SW480 (cell line): Measurements from ENCODE around the gene GNAI1.
A peak's percentile ranks its signal among the peaks of the same experiment; 100 is the strongest.

Experiments used
- DNase-seq: peaks from one replicate; pipeline ENCODE4 v3.0.0-alpha.2; 2016; ENCODE audit warnings: low spot score

GNAI1 gene

DNA sequence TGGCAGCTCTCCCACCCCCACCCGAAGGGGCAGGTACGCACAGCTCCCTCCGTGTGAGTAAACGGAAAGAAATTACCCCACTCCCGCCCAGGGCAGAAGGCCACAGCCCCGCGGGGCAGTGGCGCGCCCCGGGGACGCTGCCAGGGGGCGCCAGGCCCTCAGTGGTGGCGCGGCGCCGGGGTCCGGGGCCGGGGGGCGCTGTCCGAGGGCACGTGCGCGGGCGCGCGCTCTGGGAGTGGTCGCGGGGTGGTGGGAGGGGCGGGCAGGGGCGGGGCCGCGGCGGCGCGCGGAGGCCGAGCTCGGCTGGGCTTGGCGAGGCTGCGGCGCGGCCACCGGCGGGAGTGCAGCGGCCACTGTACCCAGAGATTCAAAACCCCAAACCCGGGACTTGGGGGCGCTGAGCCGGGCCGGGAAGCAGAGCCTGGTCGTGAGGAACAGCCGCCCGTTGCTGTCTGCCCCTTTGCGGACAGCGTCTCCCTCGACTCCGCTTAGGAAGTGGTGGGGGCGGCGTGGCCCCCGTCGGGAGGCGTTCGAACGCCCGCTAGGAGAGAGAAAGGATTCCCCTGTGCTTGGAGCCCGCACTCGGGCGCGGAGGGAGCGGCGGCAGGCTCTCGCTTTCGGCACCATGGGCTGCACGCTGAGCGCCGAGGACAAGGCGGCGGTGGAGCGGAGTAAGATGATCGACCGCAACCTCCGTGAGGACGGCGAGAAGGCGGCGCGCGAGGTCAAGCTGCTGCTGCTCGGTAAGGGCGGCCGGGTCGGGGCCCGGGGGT, at the start of gene GNAI1:
Gene GNAI1, plus strand, starts transcription at position 296 of the 773 bp plus-strand sequence. Its CDS starts 330 bp downstream, at position 626.
- DNase-seq: peak; percentile 79

DNA sequence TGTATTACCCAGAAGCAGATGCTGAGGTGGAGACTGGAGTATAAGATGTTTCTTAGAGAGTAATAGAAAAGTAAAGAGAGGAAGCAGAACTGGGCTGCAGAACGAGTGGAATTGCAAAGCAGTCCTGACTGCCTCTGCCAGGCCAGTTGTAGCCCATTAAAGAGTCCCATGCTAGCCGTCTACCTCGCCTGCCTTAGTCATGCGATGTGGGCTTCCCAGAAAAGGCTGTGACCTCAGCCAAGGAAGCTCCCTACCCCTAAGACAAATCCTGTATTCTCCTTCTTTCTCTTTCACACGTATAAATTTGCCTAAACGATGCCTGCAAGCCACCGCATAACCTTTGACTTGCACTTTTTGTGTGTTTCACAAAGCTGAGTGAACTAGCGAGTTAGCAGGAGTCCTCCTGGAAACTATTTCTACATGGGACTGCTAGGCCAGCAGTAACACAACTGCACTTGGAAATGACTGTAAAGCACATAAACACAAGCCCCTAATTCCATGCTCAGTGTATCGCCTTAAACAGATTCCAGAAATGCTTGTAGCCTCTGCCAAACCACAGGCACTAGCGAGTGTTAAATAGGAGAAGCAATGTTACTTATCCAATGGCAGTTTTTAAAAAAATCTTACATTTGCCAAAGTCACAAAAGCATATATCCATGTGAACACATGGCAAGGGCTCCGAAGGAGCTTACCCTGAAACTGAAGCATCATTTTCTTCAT, 47.4 kb upstream of the GNAI1 start:
- no peak for DNase-seq

DNA sequence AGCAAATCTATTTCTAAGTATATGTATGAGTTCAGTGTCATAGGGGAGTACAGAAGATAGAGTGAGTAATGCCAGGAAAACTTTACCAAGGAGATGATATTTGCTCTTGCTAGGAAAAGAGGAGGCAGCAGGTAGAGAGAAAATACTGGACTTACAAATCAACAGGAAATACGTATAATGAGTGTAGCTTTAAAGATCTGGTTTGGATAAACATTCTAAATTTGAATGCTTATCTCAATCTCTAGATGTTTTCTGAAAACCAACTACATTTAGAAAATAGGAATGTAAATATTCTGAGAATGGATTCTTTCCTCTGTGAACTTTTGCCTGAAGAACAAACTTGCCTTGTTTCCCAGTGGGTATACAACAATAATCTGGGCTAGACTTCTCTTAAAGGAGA, 46.9 kb upstream of the GNAI1 start:
- no peak for DNase-seq

DNA sequence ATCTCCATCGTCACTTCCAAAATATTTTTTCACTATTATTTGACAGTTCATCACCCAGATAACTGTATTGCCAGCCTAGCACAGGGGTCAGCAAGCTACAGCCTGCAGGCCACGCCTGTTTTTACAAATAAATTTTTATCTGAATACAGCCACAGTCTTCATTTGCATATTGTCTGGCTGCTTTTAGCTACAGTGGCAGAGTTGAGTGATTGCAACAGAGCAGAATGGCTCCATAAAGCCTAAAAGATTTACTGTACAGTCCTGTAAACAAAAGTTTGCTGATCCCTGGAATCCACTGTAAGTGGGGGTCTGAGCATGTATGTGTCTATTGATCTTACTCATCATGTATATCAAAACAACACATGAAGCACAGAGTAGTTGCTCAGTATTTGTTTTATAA, 45.9 kb upstream of the GNAI1 start:
- DNase-seq: peak; percentile 26

DNA sequence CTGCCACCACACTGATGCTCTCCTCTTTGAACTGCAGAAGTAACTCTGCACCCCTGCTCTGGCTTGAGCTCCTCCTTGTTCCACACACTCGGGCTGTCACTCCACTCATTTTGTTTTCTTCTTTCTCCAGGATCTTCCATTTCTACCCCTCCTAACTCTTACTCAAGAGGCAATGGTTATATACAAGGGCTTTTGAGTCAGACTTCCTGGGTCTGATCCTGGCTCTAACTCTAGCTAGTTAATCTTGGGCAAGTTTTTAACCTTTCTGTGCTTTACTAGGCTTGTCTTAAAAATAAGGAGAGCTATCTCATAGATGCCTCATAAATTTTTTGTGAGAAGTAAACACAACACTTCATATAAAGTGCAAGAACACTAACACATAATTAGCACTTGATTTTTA, 45.3 kb upstream of the GNAI1 start:
- DNase-seq: no peak

DNA sequence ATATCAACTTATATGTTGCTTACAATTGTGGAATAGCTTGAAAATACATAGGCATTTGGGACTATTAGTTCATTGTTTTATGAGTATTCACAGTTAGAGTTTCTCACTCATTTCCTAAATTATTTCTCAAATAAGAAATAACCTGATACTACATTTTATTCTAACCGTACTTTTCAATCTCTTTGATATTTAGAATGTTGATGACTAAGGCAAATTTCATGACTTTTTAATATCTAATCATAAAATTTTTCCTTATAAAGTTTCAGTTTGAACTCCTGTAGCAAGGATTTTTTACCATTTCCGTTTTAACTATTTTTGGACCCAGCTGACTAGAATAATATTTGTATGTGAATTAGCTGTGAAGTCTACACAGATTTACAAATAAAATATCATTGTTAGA, 41.3 kb upstream of the GNAI1 start:
- no peak for DNase-seq

DNA sequence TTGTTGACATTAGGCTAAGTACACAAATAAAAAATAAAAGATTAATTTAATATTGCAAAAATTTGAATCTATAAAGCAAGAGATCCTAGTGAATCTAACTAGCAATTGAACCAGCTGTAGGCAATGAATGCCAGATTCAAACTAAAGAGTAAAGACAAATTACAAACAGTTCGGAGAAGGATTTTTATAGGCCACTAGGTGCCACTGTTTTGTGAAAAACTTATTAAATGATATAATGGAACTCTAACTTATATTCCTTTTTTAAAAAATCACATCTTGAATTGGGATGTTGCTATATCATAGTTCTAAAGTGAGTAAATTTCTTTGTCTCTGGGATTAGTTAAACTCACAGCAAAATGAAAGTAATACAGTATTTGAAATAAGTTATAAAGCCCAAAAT, 39.1 kb upstream of the GNAI1 start:
- peak; percentile 49 for DNase-seq

DNA sequence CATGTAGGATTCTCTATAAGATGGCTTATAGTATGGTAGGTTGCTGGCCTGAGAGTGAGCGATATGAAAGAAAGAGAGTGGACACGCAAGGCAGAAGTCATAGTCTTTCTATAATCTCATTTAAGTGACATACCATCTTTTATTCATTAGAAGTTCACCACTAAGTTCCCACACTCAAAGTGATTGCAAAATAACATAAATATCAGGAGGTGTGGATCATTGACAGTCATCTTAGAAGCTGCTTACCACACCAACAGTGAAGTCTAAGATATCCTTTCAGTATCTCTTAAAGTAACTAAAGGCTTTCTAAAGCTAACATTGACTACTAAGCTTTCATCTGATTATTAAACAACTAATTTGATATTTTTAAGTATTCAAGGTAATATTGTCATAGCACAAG, 36.9 kb upstream of the GNAI1 start:
- no peak for DNase-seq

DNA sequence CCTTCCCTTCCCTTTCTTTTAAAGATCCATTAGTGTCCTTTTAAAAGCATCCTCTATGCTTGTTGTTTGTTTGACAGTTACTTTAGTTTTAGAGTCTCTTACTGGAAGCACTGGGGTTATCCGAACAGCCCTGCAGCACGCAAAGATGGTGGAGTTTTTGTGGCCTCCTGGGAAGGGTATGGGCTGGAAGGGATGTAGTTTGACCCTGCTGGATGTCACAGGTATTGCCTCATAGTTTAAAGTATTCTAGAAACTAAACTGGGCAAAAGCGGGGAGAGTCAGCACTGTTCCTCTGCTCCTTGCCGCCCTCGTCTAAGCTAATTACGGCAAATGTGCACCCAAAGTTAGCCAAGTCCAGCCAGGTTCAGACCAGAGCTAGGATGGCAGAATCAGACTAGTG, 35.8 kb upstream of the GNAI1 start:
- DNase-seq: no peak

DNA sequence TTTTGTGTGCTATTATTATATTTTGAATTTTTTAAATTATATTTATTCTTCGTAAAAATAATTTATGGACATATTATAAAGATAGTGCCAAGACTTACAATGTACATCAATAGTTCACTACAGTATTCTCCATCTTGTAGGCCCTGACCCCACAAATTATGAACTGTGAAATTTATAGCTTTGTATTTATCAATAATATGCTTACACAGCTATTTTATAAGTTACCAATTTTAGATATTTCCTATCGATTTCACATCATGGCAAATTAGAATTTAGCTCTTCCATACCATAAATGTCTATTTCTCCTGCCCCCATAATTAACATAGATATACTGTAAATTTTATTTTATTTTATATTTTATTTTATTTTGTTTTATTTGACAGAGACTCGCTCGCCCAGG, 34.4 kb upstream of the GNAI1 start:
- DNase-seq: no peak

DNA sequence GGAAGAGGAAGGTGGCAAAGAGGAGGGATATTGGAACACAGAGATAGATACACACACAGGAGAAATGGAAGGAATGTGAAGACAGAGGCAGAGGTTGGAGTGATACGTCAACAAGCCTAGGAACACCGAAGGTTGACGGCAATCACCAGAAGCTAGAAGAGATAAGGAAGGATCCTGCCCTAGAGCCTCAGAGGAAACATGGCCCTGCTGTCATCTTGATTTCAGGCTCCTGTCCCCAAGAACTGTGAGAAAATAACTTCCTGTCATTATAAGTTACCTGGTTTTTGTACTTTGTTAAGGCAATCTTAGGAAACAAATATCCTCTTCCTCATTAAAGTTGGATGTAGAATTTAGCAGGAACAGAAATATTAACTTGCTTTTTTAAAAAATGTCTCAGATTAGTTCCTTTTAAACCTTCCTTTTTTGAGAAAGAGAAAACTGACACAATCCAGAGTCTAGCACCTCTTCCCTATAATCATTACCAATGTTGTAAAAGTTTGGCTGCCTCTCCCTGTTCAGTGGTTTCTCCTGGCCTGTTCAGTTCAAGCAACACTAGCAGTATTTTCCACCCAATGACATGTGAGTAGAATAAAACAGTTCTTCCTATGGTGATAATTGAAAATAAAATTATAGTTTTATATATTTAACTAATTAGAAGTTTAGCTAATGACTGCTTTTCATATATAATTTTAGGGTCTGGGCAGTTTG, 28.8 kb upstream of the GNAI1 start:
- DNase-seq: no peak

DNA sequence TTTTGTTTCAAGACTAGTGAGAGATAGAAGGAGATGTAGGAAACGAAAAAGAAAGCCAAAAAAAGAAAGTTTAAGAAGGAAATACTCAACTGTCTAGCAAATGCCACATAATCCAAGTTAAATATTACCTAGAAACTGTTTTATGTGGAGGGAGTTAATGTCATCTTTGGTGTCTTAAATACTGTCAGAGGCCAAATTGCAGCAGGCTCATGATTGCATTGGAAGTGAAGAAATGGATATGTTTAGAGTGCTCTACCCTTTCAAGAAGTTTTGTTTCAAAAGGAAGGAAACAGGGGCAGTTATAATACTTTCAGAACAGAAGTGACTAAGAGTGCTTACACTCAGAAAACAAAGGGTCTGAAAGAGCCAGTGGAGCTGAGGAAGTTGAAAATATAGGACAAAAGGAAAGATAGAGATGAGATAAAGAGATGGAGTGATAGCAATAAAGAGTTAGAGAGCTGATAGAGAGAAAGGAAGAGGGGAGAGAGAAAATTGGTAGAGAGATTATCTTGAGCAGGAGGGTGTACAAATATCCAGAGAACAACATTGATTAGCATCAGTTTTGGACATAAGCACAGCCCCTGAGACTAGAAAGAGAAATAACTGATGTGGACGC, 28.0 kb upstream of the GNAI1 start:
- no peak for DNase-seq

DNA sequence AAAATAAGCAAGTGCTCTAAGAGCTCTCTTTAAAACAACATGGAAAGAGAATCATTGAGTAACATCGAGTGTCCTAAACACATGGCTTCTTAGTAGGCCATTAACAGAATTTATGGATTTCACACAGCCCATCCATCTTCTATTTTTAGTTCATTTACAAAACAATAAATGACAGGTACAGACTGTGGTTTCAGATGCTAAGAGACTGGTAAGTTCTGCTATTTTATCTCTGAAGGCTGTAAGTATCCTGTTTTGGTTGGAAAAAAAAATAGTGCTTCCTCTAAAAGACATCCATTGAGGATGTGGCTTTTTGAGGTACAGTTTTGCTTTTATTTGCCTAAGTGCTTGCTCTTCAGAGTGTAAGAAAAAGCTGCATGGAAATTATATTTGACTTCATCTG, 27.4 kb upstream of the GNAI1 start:
- no peak for DNase-seq

DNA sequence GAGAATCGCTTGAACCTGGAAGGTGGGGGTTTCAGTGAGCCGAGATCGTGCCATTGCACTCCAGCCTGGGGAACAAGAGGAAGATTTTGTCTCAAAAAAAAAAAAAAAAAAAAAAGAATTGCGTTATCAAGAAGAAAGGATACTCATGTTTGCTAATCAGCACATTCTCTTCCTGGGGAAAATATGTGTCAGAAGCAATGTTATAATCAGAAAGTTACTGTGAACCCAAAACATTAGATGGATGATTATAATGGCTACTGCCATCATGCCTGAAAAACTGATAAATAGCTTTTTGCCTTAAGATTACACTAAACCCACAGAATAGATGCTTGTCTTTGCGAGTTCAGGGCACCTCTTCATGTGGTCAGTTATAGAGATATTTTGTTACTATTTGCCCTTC, 24.3 kb upstream of the GNAI1 start:
- no peak for DNase-seq

DNA sequence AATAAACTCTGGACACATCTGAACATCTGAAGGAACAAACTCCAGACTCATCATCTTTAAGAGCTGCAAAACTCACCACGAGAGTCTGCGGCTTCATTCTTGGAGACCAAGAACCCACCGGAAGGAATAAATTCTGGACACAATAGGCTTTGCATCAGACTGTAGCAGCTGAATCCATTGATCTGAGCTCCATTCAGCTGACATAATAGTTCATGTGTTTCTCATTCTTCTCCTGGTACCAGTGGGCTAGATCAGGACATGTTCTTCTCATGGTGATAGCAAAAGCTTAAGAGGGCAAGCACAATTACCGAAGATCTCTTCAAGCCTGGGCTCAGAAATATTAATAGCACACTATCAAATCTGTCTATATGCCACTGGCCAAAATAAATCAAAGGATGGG, 20.5 kb upstream of the GNAI1 start:
- no peak for DNase-seq

DNA sequence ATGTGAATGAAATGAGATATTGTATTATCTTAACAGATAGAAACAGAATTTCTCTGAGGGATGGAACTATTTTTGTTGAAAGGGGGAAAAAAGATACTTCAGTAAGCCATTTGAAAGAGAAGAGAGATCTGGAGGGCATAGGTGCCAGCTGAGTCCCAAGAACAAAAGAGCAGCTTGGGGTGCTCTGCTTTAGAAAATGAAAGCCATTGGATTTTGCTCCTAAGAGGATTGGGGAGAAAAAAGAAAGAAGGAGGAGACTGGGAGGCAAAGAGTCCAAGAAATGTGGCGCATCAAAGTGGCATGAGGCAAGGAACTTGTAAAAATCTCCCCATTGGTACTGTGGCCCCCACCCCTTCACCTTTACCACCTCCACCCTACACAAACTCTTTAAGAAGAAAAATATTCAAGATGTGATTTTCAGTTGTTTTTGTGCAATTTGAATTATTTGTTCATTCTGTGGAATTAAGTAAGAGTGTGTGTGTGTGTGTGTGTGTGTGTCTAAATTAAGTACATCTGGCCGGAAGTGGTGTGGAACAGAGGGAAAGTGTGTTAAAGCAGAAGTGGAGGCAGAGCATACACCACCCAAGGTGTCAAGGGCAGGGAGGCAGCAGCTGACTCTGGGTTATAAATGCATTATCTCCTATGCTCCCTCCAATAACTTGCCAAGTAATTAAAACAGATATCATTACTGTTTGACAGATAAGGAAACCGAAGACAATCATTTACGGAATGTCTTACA, 9.9 kb upstream of the GNAI1 start:
- no peak for DNase-seq

DNA sequence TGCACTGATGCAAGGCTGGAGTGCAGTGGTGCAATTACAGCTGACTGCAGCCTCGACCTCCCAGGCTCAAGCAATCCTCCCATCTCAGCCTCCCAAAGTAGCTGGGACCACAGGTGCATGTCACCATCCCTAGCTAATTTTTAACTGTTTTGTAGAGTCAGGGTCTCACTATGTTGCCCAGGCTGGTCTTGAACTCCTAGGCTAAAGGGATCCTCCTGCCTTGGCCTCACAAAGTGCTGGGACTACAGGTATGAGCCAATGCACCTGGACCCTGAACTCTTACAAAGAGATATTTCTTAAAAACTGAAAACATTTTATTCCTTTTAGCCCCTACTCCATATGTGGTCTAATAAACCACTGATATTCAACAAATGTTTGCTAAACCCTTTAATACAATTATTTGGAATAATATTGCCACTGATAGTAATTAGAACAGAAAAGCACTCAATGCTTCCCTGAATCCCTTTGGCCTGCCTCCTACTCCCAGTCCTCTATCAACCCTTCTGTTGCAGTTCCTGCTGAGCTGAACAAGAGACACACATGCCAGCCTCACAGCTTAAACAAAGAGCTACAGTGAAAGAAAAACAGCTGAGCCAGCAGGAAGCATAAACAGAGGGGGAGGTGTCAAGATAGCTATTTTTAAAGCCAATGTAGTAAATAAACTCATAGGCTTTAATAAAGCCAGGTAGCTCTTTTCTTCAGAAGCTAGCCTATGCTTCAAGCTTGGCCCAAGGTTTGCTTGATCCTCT, 7.0 kb upstream of the GNAI1 start:
- DNase-seq: peak; percentile 41

DNA sequence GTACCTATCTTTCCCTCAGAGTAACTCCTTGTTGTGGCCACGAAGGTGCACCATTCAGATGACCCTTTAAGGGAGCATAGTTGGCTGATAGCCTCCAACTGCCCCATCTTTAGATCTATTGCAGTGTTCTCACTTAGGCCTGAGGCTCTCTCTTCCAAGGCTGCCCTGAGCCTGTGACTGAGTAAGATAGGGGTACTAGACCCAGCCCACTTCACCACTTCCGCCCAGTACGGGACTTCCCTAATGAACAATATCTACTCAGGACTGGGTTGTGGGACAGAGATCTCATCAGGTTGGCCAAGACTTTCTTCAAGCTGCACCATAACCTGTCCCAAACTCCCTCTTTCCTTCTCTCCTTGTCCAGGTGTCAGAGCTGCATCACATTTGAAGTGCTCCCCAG, 5.7 kb upstream of the GNAI1 start:
- DNase-seq: no peak

DNA sequence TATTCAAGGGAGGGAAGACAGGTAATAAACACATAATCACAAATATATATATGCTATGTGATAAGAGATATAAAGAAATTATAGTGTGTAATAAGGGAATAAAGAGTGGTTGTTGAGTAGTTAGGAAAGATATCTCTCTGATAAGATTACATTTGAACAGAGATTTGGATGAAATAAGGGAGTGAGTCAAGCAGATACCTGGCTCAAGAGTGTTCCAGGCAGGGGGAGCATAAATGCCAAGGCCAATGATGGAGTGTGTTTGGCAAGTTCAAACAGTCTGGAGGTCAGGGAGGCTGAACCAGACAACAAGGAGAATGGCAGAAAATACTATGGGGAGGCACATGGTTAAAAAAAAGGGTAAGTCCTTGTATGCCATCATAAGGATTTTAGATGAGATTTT, 4.8 kb upstream of the GNAI1 start:
- no peak for DNase-seq

DNA sequence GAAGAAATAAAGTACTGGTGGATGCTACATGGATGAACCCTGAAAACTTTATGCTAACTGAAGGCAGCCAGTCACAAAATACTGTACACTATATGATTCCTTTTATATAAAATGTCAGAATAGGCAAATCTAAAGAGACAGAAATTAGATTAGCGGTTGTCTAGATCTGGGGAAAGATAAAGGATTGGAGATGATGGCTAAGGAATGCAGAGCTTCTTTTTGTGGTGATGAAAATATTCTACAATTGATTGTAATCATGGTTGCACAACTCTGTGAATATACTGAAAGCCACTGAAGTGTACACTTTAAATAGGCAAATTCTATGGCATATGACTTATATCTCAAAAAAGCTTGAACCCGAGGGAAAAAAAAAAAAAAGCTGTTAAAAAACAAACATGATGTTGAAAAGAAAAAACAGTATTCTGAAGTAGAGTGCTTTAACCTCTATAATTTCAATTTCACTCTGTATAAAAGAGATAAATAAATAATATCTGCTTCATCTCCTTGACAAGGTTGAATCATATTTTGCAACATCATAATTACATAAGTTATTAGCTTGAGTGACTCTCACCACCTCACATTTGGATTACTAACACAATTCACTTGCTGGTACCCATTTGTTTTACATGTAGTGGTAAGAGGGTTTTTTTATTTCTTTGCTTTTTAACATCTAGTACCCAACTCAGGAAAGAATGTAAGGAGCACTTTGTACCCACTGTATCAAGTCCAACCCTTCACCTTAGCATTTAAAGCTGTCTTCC, 2.8 kb upstream of the GNAI1 start:
- DNase-seq: no peak

DNA sequence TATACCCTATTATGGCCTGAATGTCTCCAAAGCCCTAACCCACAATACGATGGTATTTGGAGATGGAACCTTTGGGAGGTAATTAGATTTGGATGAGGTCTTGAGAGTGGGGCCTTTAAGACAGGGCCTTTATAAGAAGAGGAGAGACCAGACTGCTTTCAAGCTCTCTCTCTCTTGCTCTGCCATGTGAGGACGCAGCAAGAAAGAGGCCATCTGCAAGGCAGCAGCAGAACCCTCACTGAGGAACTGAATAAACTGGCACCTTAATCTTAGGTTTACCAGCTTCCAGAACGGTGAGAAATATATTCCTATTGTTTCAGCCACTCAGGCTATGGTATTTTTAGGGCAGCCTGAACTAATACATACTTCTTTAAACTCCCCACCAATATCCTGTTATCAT, 2.0 kb upstream of the GNAI1 start:
- no peak for DNase-seq
